ENCODE data around the gene EML5.
A peak's percentile ranks its signal among the peaks of the same experiment; 100 is the strongest.
"Not testable (repeated sequence)": the region's sequence is repeated elsewhere in the genome, so short reads cannot be mapped to it uniquely, and the experiment has no call there.

The EML5 gene

DNA sequence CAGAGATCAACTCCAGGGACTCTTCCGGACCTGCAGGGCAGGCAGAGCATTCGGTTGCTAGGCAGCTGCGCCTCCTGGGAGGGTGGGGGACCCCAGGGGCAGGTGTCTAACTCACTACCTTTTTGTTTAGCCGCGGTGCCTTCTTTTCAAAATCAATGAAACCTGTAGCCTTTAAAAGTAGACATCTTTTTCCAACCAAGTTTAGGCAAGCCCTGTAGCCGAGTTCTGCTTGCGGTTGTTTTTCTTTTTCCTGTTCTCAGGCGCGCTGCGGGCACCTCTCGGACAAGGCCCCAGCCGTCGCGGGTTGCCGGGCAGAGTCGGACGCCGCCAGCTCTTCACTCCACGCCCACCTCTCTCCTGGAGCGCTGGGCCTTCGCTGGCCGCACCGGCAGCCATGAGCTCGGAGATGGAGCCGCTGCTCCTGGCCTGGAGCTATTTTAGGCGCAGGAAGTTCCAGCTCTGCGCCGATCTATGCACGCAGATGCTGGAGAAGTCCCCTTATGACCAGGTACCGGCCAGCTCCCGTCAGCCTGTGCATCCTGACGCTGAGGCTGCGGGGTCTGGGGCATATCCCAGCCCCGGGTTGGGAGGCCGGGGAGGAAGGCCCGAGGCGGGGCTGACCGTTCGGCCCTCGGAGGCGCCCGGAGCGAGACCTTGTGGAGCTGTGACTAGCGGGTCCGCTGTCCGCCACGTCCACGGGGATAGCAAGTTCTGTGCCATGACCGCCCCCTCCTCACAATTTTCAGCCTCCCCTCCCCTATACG, 31.7 kb upstream of the EML5 start, which contains the start of gene TTC8:
TSS of gene TTC8 (plus strand) at position 338 of the 764 bp plus-strand sequence. CDS start at position 395, 57 bp downstream.
- TF ChIP-seq, protein P1, sequence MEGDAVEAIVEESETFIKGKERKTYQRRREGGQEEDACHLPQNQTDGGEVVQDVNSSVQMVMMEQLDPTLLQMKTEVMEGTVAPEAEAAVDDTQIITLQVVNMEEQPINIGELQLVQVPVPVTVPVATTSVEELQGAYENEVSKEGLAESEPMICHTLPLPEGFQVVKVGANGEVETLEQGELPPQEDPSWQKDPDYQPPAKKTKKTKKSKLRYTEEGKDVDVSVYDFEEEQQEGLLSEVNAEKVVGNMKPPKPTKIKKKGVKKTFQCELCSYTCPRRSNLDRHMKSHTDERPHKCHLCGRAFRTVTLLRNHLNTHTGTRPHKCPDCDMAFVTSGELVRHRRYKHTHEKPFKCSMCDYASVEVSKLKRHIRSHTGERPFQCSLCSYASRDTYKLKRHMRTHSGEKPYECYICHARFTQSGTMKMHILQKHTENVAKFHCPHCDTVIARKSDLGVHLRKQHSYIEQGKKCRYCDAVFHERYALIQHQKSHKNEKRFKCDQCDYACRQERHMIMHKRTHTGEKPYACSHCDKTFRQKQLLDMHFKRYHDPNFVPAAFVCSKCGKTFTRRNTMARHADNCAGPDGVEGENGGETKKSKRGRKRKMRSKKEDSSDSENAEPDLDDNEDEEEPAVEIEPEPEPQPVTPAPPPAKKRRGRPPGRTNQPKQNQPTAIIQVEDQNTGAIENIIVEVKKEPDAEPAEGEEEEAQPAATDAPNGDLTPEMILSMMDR (IDR thresholded peaks at IDR 0.05; ENCODE audit: low read depth, low read length), result no peak
- peak within 1 kb of the TSS; percentile 72 to 79 for H3K4me3 ChIP-seq (replicated peaks in 1 of 2; ENCODE audit: low read depth in 2 of 2, low read length in 2 of 2)
- DNase-seq (ENCODE audit: low read depth in 2 of 2), result peak; percentile 94

DNA sequence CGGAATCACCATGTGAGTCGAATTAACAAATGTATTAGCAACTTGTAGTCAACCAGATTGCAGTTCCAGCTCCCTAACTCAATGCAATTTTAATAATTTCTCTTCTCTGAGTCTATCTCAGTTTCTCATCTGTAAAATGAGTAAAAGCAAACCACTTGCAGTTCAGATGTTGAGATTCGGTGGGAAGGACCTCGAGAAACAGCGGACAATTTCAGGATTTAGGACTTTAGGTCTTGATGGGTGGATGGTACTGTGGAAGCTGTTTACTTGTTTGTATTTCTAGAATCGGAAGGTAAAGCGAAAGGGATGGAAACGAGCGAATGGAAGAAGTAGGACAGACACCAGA, 31.2 kb upstream of the EML5 start:
- H3K4me3 ChIP-seq (replicated peaks in 1 of 2; ENCODE audit: low read depth in 2 of 2, low read length in 2 of 2), result peak overlapping the region; percentile 39 to 79
- TF ChIP-seq, protein P1 (IDR thresholded peaks at IDR 0.05; ENCODE audit: low read depth, low read length), result no peak

GRCh38 chr14:88821888-88822287, 29.1 kb upstream of the EML5 start:
- DNase-seq (ENCODE audit: low read depth in 2 of 2), result no peak
- TF ChIP-seq, protein P1 (IDR thresholded peaks at IDR 0.05; ENCODE audit: low read depth, low read length), result no peak
- no peak overlapping the region for H3K4me3 ChIP-seq (replicated peaks in 1 of 2; ENCODE audit: low read depth in 2 of 2, low read length in 2 of 2)

More for the DNA sequence above, 31.2 kb upstream of the EML5 start:
- no peak for DNase-seq (ENCODE audit: low read depth in 2 of 2)

GRCh38 chr14:88821378-88821777, 28.6 kb upstream of the EML5 start:
- DNase-seq (ENCODE audit: low read depth in 2 of 2), result no peak
- no peak overlapping the region for H3K4me3 ChIP-seq (replicated peaks in 1 of 2; ENCODE audit: low read depth in 2 of 2, low read length in 2 of 2)
- TF ChIP-seq, protein P1 (IDR thresholded peaks at IDR 0.05; ENCODE audit: low read depth, low read length), result no peak

DNA sequence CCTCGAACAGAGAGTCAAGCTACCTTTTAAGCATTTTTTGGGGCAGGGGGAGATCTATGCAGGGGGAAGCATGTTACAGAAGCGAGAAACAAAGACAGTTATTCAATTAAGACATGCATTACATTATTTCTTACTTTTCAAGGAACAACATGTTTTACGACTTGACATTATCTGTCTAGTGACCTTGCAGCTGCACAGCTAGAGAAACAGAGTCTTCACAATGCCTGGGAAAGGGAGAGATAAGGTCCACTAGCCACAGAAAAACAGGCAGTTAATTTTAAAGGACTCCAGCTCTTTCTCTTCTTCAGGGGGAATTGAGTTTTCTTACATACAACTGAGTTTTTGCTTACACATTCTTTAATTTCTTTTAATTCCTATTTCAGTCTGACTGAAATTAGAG, 26.9 kb upstream of the EML5 start:
- not testable (repeated sequence) for DNase-seq (ENCODE audit: low read depth in 2 of 2); H3K4me3 ChIP-seq (replicated peaks in 1 of 2; ENCODE audit: low read depth in 2 of 2, low read length in 2 of 2)

- TF ChIP-seq, protein P1 (IDR thresholded peaks at IDR 0.05; ENCODE audit: low read depth, low read length), result no peak
- DNase-seq (ENCODE audit: low read depth in 2 of 2), result no peak
- H3K4me3 ChIP-seq (replicated peaks in 1 of 2; ENCODE audit: low read depth in 2 of 2, low read length in 2 of 2), result no peak overlapping the region
Measured at GRCh38 chr14:88818018-88818417, 25.3 kb upstream of the EML5 start.

- TF ChIP-seq, protein P1 (IDR thresholded peaks at IDR 0.05; ENCODE audit: low read depth, low read length), result no peak
- no peak overlapping the region for H3K4me3 ChIP-seq (replicated peaks in 1 of 2; ENCODE audit: low read depth in 2 of 2, low read length in 2 of 2)
- DNase-seq (ENCODE audit: low read depth in 2 of 2), result no peak
Measured at GRCh38 chr14:88815980-88816379, 23.2 kb upstream of the EML5 start.
